Measurements from ENCODE around the gene C16orf89.
"Not testable (repeated sequence)": the region's sequence is repeated elsewhere in the genome, so short reads cannot be mapped to it uniquely, and the experiment has no call there.

C16orf89 gene, protein sequence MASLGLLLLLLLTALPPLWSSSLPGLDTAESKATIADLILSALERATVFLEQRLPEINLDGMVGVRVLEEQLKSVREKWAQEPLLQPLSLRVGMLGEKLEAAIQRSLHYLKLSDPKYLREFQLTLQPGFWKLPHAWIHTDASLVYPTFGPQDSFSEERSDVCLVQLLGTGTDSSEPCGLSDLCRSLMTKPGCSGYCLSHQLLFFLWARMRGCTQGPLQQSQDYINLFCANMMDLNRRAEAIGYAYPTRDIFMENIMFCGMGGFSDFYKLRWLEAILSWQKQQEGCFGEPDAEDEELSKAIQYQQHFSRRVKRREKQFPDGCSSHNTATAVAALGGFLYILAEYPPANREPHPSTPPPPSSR

DNA sequence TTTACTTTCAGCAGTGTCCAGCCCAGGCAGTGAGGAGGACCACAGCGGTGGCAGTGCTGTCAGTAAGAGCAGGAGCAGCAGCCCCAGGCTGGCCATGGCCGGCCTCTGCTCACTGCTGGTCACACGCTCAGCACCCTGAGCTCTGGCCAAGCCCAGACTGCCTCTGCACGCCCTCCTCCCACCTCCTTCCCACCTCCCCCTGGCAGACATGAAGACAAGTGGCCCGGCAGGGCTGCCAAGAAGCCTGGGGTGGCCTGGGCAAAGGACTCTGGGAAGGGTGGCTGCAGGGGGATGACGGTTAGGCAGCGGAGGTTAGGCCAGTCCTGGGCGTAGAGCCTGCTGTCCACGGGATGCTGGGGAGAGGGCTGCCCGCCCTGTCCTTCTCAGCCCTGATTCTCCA, at the start of gene C16orf89:
Gene C16orf89, minus strand, starts transcription at position 144 of the 400 bp plus-strand sequence. Its CDS starts 48 bp downstream, at position 96.
- DNase-seq = no peak

DNA sequence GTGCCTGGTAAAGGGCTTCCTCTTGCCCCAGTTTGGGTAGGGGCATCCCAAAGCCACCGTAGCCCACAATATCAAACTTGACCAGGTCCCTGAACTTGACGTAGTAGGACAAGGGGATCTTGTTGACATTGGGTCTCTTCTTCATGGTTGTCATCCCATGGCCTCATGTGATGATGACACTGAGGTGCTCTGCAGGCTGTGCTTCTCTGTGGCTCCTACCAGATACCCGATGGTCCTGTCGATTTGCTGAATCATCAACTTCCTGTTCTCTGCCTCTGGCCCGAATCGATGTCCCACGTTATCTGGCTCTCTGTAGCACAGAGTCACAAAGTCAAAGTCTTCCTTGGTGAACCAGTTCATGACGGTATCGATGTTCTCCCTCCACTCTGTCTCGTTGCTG, 45.2 kb upstream of the C16orf89 start:
- DNase-seq = not testable (repeated sequence)

DNA sequence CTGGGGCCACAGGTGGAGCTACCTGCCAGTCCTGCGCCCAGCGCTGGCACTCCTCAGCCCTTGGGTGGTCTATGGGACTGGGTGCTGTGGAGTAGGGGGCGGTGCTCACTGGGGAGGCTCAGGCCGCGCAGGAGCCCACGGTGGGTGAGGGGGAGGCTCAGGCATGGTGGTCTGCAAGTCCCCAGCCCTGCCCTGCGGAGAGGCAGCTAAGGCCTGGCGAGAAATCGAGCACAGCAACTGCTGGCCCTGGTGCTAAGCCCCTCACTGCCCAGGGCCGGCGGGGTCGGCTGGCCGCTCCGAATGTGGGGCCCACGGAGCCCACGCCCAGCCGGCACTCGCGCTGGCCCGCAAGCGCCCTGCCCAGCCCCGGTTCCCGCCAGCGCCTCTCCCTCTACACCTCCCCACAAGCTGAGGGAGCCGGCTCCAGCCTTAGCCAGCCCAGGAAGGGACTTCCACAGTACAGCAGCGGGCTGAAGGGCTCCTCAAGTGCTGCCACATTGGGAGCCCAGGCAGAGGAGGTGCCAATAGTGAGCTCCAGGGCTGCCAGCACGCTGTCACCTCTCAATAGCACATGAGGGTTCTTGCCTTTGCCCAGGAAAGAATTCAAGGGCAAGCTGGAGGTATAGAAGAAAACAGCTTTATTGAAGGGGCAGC, 42.9 kb upstream of the C16orf89 start:
- DNase-seq = no peak

DNA sequence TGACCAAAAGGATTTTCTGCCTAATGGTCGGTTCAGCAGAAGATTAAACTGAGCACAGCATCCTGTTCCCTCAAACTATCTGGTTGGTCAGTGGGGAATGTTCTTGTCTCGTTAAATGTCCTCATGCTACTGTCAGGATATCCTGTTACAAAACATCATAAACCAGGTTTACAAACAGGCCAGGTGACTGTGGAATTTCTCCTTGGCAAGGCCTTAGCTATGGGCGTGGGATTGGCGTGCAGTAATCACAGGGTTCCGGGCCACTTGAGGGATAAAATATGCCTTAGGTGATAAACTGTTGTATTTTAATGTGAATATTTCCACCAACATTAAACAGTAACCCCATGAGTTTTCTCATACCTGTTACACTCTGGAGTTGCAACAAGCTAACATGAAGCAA, 39.3 kb upstream of the C16orf89 start:
- not testable (repeated sequence) for DNase-seq

DNA sequence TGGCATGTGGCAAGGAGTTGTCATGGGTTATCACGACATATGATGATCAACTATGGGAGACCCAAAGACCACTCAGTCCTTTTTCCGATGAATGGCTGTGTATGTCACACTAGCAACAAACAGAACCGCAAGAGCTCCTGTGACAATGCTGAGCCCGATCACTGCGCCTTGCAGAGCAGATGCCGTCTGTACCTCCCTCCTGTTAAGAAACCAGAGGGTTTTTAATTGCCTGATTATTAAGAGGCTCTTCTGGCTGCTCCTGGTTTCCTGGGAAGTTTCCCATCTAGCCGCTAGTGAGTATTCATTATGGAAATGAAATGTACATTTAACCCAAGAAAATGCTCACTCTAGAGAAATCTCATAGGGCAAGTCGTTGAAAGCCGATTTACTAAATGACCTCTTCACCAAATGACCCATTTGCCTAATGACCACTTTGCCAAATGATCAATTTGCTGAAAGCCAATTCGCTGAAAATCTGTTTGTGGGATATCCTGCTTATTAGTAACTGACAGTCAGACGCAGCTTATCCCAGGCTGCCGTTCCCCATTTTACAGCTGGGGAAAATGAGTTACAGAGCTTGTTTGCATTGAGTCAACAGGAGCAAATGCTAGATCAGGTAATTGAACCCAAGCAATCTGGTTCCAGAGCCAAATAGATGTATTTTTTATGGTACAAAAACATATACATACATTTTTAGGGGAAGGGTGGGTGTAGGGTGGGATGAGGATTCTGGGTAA, 37.7 kb upstream of the C16orf89 start:
- DNase-seq = not testable (repeated sequence)

DNA sequence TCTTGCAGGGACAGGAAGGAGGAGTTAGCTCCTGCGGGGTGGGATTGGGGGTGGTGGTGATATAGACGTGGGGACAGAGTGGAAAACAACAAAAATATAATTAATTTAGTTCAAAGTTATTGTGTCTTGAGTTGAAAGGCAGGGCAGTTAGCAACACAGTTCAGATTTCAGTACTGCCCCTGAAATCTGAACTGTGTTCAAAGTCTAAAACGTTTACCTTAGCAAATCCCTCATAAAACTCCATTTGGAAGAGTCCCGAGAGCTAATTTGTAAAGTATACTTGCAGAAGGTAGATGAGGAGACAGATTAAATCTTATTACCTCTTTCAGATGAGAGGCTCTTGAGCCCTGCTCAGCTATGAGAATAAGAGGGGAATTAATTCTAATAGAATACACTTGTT, 33.4 kb upstream of the C16orf89 start:
- DNase-seq = not testable (repeated sequence)

DNA sequence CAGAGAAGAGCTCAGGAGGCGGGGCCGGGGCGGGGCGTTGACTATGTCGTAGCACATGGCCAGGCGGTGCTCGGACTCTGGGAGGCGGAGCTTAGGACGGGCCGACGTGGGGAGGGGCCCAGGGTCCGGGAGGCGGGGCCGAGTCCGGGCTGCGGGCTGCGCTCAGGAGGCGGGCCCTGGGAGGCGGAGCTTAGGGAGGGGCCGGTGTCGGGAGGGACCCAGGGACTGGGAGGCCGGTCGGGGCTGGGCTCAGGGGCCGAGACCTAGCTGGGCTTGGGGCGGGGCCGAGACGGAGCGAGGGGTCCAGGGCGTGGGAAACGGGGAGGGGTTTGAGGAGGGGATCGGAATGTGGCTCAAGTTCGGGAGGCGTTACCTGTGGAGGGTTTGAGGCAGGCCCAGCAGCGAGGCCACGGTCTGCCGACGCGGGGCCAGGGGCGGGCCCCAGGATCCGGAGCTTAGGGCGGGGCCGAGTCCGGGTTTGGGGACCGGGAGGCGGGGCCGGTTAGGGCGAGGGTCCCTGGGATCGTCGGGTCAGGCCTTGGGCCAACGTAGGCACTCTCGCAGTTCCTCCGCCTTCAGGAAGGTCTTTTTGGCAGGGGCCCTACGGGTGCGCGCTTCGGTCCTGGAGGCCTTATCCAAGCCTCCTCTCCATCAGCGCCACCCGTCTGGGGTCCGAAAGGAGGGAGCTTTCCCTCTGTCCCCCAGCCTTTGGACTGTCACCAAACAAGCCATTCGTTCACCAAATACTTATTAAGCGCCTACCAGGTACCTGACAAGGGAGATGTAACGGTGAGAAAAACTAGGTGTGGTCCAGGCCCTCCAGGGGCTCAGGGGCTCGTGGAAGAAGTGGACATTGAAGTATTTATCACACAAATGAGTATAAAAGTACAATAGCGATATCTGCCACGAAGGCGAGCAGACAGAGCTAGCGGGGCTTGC, 32.7 kb upstream of the C16orf89 start:
- DNase-seq = peak; percentile 41

DNA sequence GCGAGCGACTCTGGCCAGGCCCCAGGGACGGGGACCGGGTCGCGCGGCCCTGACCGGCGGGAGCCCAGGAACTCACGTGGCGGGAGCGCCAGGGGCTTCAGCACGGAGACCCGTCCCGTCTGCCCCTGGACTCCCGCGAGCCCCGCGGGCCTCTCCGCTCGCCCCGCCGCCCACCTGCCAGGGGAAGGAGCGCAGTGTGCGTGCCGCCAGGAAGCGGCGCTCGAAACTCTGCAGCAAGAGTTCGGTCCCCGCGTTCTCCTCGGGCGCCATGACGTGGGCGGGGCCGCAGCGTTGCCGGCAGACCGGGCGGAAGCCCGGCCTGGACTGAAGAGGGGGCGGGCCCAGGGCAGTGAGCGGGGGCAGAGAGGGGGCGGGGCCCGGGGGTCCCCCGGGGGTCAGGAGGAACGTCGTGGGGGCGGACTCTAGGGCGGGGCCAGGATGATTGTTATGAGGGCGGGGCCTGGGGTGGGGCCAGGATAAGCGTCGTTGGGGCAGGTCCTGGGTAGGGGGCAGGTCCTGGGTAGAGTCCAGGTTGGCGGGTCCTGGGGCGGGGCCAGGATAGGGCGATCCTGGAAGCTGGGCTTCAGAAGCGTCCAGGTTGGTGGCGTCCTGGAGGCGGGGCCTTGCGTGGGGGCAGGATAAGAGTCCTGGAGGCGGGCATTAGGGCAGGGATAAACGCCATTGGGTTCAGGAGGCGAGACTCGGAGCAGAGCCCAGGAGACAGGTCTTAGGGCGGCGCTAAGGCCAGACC, 31.9 kb upstream of the C16orf89 start, which contains the start of gene EEF2KMT:
Gene EEF2KMT, minus strand, starts transcription at position 326 of the 751 bp plus-strand sequence. Its CDS starts 56 bp downstream, at position 270.
- peak; percentile 97 for DNase-seq

DNA sequence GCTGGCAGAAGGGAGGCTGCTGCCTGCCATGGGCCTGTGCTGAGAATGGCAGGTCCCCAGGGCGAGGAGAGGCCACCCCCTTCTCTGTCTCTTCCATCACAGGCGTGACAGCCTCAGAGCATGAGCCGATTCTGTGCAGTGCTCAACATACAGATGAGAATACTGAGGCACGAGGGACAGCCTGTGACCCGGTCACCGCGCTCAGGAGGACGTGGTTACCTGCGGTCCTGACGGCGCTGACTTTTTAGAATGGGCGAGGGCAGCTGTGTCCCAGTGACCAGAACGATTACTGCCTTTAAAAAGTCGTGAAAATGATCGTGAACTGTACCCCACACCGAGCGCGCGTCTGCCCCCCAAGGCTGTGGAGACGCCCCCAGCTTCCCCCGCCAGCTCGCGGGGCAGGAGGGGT, 31.3 kb upstream of the C16orf89 start:
- DNase-seq = not testable (repeated sequence)

DNA sequence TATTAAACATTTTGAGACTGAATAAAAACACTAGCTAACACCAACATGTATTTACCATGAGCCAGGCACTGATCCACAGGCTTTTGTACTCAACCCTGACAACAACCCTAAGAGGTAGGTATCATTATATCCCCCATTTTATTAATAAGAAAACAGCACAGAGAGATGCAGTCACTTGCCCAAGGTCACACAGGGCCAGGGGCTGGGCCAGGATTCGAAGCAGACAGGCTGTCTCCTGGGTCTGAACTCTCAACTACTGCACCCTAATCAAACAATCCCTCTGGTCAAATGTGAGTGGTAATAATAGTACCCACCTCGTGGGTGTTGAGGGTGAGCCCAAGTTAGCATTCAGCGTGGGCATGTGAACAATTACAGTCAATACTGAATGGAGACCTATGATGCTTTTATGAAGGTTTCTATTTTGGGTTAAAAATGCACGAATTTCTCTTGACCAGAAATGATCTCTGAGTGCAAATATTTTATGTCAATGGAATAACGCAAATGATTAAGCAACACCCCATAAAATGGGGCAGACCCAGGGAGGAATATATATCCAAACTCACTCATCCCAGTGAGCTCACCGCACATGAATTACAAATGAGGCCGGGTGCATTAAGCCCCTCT, 30.8 kb upstream of the C16orf89 start:
- not testable (repeated sequence) for DNase-seq

DNA sequence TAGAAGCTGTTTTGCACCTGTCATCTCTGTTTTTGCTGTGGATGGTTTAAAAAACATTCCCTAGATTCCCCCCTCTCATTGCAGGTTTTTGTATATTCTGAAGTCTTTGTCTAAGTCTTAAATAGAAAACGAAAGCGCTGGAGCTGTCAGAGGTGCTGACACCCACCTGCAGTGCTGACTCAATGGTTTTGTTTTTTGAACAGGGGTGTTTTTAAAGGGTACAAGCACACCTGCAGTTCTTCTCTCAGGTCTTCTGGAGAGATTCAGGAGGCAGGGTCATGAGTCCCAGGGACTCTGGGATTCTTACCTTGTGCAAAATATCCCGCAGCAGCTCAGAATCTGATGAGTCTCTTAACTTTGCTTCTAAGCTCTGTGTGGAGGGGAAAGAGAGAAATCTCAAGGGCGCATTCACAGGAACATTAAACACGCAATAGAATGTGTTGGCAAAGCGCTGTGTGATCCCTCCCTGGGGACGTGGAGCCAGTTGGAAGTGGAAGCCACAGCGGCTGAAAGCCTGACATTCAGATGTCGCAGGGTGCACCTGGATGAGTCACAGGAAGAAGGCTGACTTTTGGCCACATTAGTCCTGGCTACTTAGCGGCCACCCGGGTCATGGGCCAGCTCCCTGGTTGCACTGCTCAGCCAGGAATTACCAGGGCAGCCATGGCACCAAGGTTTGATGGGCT, 29.5 kb upstream of the C16orf89 start:
- DNase-seq = not testable (repeated sequence)

DNA sequence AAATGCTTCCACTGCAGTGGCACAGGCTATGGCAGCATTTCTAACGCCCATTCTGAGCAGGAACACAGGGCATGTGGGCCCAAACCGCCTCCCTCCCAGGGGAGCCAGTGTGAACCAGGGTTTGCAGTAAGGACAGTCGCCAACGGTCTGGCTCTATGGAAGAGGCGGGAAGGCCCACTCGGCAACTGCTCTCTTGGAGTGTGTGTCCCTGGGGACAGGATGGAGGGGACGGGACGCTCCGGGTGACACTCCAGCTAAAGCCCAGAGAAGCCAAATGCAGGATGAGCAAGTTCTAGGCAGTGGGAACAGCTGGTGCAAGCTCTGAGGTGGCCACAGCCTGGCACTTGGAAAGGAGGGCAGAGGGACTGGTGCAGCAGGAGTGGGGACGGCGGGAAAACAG, 28.0 kb upstream of the C16orf89 start:
- not testable (repeated sequence) for DNase-seq

DNA sequence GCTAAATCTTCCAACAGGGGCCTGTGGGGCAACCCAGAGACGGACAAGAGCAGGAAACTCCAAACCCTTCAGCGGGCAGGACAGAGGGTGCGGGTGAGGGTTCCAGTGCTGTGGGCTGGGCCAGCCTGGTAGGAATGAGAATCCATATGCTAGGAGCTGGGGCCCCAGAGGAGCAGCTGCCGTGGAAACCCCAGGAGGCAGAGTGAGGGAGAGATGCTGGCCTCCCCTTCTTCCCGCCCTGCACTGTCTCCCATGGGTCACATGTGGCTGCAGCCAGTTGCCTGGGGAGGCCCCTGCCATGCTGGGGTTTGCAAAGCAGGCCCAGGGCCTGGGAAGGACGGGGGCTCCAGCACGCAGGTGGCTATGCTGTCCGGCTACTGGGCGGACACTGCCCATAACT, 27.3 kb upstream of the C16orf89 start:
- not testable (repeated sequence) for DNase-seq

DNA sequence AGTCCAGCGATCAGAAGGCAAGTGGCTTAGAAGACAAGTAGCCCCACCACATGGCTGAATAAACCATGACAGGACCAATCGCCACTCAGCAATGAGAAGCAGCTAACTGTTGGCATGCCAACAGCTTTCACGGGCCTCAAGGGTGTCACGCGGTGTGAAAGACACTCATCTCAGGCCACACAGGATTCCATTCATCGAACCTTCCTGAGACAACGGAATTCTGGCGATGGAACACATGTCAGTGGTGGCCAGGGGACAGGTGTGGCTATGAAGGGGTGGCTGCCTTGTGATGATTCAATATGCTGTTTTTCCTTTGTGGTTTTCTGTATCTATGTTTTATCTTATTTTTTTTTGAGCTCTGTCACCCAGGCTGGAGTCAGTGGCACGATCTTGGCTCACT, 24.8 kb upstream of the C16orf89 start:
- DNase-seq = not testable (repeated sequence)

DNA sequence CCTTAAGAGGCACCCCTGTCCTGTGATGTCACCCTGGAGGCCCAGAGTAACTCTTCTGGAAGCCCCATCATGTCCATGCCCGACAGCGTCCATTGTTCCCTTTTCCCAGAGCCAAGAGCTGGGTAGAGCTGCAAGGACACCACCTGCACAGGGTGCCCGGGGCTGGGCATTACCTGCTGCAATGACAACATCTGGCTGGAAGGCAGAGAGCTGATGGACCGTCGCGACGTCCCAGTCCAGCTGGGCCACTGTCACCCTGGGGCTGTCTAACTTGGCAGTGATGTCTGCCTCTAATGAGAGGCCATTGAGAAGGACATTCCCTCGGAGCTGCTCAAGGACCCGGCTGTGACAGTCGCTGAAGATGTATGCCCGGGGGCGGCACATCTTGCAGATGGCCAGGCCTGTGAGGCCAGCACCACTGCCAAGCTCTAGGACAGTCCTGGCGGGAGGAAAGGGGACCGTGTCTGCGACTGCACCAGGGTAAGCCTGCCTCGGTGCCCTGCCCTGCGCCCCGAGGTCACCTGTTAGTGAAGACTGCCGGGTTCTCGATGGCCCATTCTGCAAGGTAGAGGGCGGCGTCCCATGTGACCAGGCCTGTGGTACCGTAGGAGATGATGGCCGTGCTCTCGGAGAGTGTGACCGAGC, 24.3 kb upstream of the C16orf89 start:
- not testable (repeated sequence) for DNase-seq

DNA sequence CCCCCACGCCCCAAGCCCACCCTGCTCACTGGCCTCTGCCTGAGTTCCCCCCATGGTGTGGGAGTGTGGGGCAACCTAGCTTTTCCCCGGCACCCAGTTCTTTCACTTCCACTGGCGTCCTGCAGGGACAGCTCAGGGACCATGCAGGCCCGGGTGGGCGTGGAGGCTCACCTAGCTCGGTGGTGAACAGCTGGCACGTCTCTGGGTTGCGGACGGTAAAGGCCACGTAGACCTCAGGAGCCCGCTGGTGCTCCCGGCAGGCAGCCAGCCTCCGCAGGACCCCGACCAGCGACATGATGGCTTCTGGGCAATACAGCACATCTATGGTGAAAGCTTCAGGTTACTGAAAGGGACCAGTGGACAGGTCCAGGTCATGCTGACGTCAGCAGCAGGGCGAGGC, 23.2 kb upstream of the C16orf89 start:
- DNase-seq = not testable (repeated sequence)

DNA sequence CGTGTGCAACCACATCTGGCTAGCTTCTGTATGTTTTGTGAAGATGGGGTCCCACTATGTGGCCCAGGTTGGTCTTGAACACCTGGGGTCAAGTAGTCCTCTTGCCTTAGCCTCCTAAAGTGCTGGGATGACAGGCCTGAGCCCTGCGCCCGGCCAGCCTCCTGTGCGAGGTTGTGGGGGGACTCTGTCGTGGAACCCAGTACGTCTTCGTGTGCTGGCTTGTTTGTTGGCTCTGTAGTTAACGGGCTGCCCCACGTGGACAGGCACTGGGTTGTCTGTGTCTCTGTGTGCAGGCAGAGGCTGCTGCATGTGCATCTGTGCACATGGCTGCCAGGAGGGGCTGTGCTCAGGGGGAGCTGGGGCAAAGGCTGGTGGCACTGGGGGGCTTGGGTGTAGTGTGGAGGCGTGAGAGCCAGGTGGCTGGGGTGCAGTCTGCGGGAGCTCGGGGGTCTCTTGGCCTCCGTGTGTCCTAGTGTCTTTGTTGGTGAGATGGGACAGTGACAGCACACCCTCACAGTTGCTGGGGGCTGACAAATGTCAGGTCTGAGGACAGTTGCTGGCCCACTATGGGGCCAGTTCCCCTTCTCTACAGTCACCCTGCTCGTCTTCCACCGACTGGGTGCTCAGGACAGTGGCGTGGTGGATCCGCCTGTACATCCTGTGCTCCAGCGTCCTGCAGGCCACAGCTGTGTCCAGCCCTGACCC, 22.5 kb upstream of the C16orf89 start:
- DNase-seq = not testable (repeated sequence)

DNA sequence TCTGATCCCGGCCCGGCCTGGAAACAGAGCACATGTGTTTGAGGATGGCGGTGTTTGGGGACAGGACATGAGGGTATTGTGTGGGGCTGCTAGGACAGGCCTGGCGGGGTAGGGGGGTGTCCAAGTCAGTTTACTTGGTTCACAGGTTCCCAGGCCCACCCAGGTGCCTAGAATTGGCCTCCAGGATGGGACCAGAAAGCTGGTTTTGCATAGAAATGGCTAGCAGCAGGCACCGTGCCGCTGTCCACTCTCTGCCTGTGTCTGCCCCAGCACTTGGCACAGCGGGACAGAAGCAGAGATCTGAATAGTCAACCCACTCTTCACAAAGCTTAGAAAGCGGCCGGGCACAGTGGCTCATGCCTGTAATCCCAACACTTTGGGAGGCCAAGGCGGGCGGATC, 20.0 kb upstream of the C16orf89 start:
- not testable (repeated sequence) for DNase-seq

DNA sequence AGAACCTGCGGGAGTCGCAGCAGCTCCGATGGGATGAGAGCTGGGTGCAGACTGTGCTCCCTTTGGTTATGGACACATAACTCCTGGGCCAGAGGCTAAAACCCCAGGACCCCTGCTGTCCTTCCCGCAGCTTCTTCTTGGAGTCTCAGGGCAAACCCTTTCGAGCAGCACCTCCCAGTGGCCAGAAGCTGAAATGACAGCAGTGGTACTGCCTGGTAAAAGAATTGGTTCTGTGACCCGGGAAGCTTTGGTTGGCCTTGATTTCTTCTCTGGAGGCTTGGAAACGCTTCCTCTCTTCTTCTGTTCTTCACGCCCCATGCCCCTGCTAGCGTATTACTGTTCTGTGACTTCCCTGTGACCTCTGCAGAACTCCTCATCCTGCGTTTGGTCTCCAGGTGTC, 19.0 kb upstream of the C16orf89 start:
- DNase-seq = not testable (repeated sequence)

All from GDM1 (cell line).